Keratinocyte (primary cell): ENCODE results near the gene DPF3.

Experiments
- CTCF ChIP-seq, 3 experiments: IDR thresholded peaks in 1 of 3; conservative IDR thresholded peaks in 1 of 3; optimal IDR thresholded peaks in 1 of 3; 2 replicates in 2 of 3; 3 replicates in 1 of 3; pipeline versions ENCODE3 to v1.5.1; 2011; ENCODE audit warnings: low read length in 3 of 3, mild to moderate bottlenecking in 3 of 3, moderate library complexity in 2 of 3, control low read depth in 1 of 3, inconsistent platforms in 1 of 3; ENCODE audit not compliant: insufficient read depth in 2 of 3; ENCODE audit errors: extremely low read depth in 1 of 3
- EZH2 ChIP-seq: IDR thresholded peaks from one replicate; pipeline ENCODE4 v1.6.1; 2012; ENCODE audit warnings: inconsistent platforms, mild to moderate bottlenecking, low read length, moderate library complexity

- TF ChIP-seq CTCF (optimal IDR thresholded peaks at IDR 0.05 in 1 of 3, IDR thresholded peaks at IDR 0.05 in 1 of 3, conservative IDR thresholded peaks at IDR 0.05 in 1 of 3; ENCODE audit: extremely low read depth in 1 of 3, insufficient read depth in 2 of 3, low read length in 3 of 3) (no peak), EZH2 (no peak)
Measured at GRCh38 chr14:72869407-72870329, 24.2 kb downstream of the DPF3 start.
